Sigmoid colon (tissue), 7 donors: ENCODE results near the gene FIBCD1. TPM values are rescaled to one million over a fixed set of nuclear protein-coding genes. Genes with fewer than 3 reads are reported as not detected.

ENCODE experiments used
- DNase-seq: peaks from one replicate; pipeline ENCODE4 v3.0.0-alpha.2; 2019
- H3K27ac ChIP-seq, 4 donors: fragments of 200-600 bp; sonication (generic); one replicate each; pipeline ENCODE4 v1.5.1; 2016 to 2019; ENCODE audit warnings: mild to moderate bottlenecking in 1 of 4
- H3K27me3 ChIP-seq, 3 donors: fragments of 200-600 bp; sonication (generic); one replicate each; pipeline ENCODE4 v1.5.1; 2019; ENCODE audit warnings: mild to moderate bottlenecking in 1 of 3
- H3K36me3 ChIP-seq, 4 donors: fragments of 200-600 bp; sonication (generic); one replicate each; pipeline ENCODE4 v1.5.1; 2016 to 2019
- H3K4me1 ChIP-seq, 4 donors: fragments of 200-600 bp; sonication (generic); one replicate each; pipeline ENCODE4 v1.5.1; 2017 to 2019
- H3K4me3 ChIP-seq, 4 donors: fragments of 200-600 bp; sonication (generic); one replicate each; pipeline ENCODE4 v1.5.1; 2017 to 2019; ENCODE audit warnings: mild to moderate bottlenecking in 2 of 4, moderate library complexity in 1 of 4
- H3K9me3 ChIP-seq, 4 donors: fragments of 200-600 bp in 3 of 4; sonication (generic) in 3 of 4; one replicate each; pipeline versions ENCODE4 v1.5.1 to v1.6.1; 2013 to 2019
- CTCF ChIP-seq, 4 experiments: fragments of 450-650 bp in 3 of 4; fragments of 200-600 bp in 1 of 4; IDR thresholded peaks; one replicate each; pipeline ENCODE4 v1.5.1; 2016 to 2019; ENCODE audit warnings: antibody characterized with exemption in 4 of 4, mild to moderate bottlenecking in 3 of 4, moderate library complexity in 2 of 4
- EP300 ChIP-seq, 4 donors: sonication (generic); formaldehyde crosslinking; IDR thresholded peaks; one replicate each; pipeline ENCODE4 v1.6.1; 2017; ENCODE audit warnings: antibody characterized with exemption in 4 of 4
- POLR2A ChIP-seq, 2 donors: fragments of 450-650 bp; IDR thresholded peaks; one replicate each; pipeline ENCODE4 v1.6.1; 2016; ENCODE audit warnings: antibody characterized with exemption in 2 of 2, mild to moderate bottlenecking in 2 of 2, moderate library complexity in 2 of 2
- POLR2AphosphoS5 ChIP-seq, 4 donors: sonication (generic); formaldehyde crosslinking; IDR thresholded peaks; one replicate each; pipeline ENCODE4 v1.6.1; 2017; ENCODE audit warnings: antibody characterized with exemption in 4 of 4
- WGBS, 2 donors: extraction: QIAGEN DNeasy Blood & Tissue Kit; methylation state at CpG; one replicate each; pipeline ENCODE4 v1.1.7; 2013; 5-methylcytosine and 5-hydroxymethylcytosine counted together
- intact Hi-C: fragments of 100-400 bp; cut with DNase I; formaldehyde crosslinking; loops from one replicate; pipeline ENCODE4 v1.15.1; 2023
- polyA plus RNA-seq, 3 donors: library from polyadenylated mRNA; stranded (reverse); fragments of 200-250 nt; gene quantifications; one replicate each; pipeline ENCODE4 v1.2.3, GENCODE V29; 2013
- total RNA-seq, 4 donors: library from RNA; depleted of rRNA; stranded (reverse); fragments of >200 nt; gene quantifications; one replicate each; pipeline ENCODE4 v1.1.0, GENCODE V29; 2016
- donor health status: healthy with polysubstance abuse.
- donor health status: Bipolar disorder and iron deficiency.
- donor health status: healthy.

FIBCD1 gene
- total and polyA plus RNA-seq, 7 donors, result 0.36 to 11.9 (median 10.6) TPM; not detected in 3

DNA sequence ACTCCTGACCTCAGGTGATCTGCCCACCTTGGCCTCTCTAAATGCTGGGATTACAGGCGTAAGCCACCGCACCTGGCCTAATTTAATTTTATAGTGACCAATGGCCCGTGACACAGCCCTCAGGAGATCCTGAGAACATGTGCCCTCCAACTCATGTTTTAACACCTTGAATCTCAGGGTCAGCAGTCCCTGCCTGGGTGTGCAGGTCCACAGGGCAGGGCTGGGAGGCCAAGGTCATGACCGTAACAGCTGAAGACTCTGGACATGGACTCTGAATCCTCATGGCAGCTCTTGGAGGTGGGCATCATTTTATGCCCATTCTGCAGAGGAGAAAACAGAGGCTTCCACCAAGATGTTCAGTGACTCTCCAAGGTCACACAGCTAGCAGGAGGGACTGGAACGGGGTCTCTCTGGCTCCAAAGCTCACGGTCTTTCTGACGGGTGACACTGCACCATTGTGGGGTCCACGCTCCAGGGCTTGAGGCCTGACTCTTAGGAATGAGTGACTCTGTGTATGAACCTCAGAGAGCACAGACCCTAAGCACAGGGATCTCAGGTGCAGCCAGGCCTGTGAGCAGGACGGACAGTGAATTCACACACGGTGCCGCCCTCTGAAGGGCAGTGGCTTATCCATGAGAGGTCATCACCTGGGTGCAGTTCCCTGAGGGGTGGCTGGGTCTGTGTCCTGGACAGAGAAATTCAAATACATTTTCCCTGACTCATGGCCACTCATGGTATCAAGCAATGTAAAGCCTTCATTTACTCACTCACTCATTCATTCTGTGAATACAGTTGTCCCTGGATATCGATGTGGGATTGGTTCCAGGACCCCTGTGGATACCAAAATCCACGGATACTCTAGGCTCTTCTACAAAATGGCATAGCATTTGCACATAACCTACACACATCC, 37.1 kb upstream of the FIBCD1 start:
- Histone ChIP-seq H3K9me3 (no peaks in the 10 kb centered on the region), H3K27ac (no peak overlapping the region), H3K36me3 (no peaks in the 10 kb centered on the region), H3K27me3 (peaks cover 0 to 32% (median 17%) of the 10 kb centered on the region in 3 donors), H3K4me3 (no peak overlapping the region), H3K4me1 (no peaks in the 10 kb centered on the region)
- no peak for DNase-seq
- TF ChIP-seq POLR2A (IDR thresholded peaks at IDR 0.05), result no peak
- no peak for TF ChIP-seq EP300 (IDR thresholded peaks at IDR 0.05)
- TF ChIP-seq POLR2AphosphoS5 (IDR thresholded peaks at IDR 0.05), result no peak
- TF ChIP-seq CTCF (IDR thresholded peaks at IDR 0.05), result no peak
- intact Hi-C loops, result no loop called here
- 82 to 87% methylated on average over 13 of the region's 13 CpGs for WGBS, 2 donors

DNA sequence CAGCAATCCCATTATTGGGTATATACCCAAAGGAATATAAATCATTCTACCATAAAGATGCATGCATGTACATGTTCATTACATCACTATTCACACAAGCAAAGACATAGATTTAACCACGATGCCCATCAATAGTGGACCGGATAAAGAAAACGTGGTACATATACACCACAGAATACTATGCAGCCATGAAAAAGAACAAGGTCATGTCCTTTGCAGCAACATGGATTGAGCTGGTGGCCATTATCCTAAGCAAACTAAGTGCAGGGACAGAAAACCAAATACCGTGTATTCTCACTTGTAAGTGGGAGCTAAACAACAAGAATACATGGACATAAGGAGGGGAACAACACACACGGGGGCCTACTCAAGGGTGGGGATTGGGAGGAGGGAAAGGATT, 36.1 kb upstream of the FIBCD1 start:
- WGBS, 2 donors, result 88 to 95% methylated on average over 5 of the region's 5 CpGs
- Histone ChIP-seq H3K4me3 (no peak overlapping the region), H3K27ac (no peak overlapping the region), H3K9me3 (no peaks in the 10 kb centered on the region), H3K27me3 (peaks cover 0 to 32% (median 17%) of the 10 kb centered on the region in 3 donors), H3K36me3 (no peaks in the 10 kb centered on the region), H3K4me1 (no peaks in the 10 kb centered on the region)
- DNase-seq, result no peak
- TF ChIP-seq EP300 (IDR thresholded peaks at IDR 0.05) (no peak), POLR2AphosphoS5 (IDR thresholded peaks at IDR 0.05) (no peak), POLR2A (IDR thresholded peaks at IDR 0.05) (no peak), CTCF (IDR thresholded peaks at IDR 0.05) (no peak)
- intact Hi-C loops, result no loop called here

- WGBS, 2 donors, result 61 to 85% methylated on average over 5 of the region's 5 CpGs
- intact Hi-C loops, result no loop called here
- no peak overlapping the region for H3K27ac ChIP-seq
- no peaks in the 10 kb centered on the region for H3K4me1 ChIP-seq
- no peaks in the 10 kb centered on the region for H3K9me3 ChIP-seq
- H3K4me3 ChIP-seq, result no peak overlapping the region
- DNase-seq, result no peak
- no peak for TF ChIP-seq POLR2A (IDR thresholded peaks at IDR 0.05)
- TF ChIP-seq EP300 (IDR thresholded peaks at IDR 0.05), result no peak
- no peak for TF ChIP-seq CTCF (IDR thresholded peaks at IDR 0.05)
- no peak for TF ChIP-seq POLR2AphosphoS5 (IDR thresholded peaks at IDR 0.05)
- peaks cover 0 to 32% (median 17%) of the 10 kb centered on the region in 3 donors for H3K27me3 ChIP-seq
- no peaks in the 10 kb centered on the region for H3K36me3 ChIP-seq
Observed at GRCh38 chr9:130974697-130975096, 35.6 kb upstream of the FIBCD1 start.

DNA sequence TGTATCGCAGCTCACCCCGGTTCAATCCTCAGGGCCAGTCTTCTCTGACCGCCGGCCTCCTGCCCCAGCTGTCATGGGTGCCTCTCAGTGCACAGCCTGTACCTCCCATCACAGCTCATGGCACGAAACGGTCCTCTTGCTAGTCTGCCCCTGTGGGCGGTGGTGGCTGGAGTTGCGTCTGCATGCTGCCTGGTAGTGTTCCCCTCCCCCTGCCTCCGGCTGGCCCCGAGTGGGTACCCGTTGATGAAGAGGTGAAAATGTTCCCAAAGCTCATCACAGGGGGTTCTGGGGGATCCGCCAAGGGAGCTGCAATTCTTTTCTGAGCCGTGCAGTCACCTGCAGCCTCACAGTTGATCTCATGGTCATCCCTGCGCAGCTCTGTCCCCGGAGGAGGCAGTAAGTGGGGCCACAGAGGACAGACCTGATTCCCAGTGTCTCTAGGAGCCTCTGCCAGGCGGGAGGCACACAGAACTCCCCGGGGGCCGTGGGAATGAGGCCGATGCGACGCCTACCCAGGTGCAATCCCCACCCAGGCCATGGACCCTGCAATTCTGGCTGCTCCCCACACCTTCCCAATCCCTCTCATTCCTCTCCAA, 34.7 kb upstream of the FIBCD1 start:
- Histone ChIP-seq H3K27me3 (peaks cover 0 to 32% (median 17%) of the 10 kb centered on the region in 3 donors), H3K36me3 (no peaks in the 10 kb centered on the region), H3K4me3 (no peak overlapping the region), H3K27ac (no peak overlapping the region), H3K4me1 (no peaks in the 10 kb centered on the region), H3K9me3 (no peaks in the 10 kb centered on the region)
- intact Hi-C loops, result no loop called here
- no peak for DNase-seq
- no peak for TF ChIP-seq POLR2A (IDR thresholded peaks at IDR 0.05)
- WGBS, 2 donors, result 56 to 67% methylated on average over 21 of the region's 21 CpGs

GRCh38 chr9:130972957-130973685, 34.1 kb upstream of the FIBCD1 start:
- no peaks in the 10 kb centered on the region for H3K9me3 ChIP-seq
- H3K27ac ChIP-seq, result no peak overlapping the region
- peaks cover 0 to 32% (median 17%) of the 10 kb centered on the region in 3 donors for H3K27me3 ChIP-seq
- intact Hi-C loops, result no loop called here
- no peak overlapping the region for H3K4me3 ChIP-seq
- TF ChIP-seq EP300 (IDR thresholded peaks at IDR 0.05) (no peak), CTCF (IDR thresholded peaks at IDR 0.05) (no peak)
- WGBS, 2 donors, result 74 to 77% methylated on average over 19 of the region's 19 CpGs
- H3K36me3 ChIP-seq, result no peaks in the 10 kb centered on the region
- DNase-seq, result no peak
- no peaks in the 10 kb centered on the region for H3K4me1 ChIP-seq
